GM11168 (cell line): ENCODE results near the gene ZNF283.
"Not testable (repeated sequence)": the region's sequence is repeated elsewhere in the genome, so short reads cannot be mapped to it uniquely, and the experiment has no call there.

Experiments
- in situ Hi-C: fragments of 300-500 bp; cut with MboI; formaldehyde crosslinking; loops from one replicate; pipeline ENCODE4 v1.12.0; 2022; ENCODE audit warnings: low sequenced_read_pairs; ENCODE audit not compliant: unreplicated experiment

The ZNF283 gene

GRCh38 chr19:43798546-43799409, 28.3 kb upstream of the ZNF283 start:
- in situ Hi-C loops: no loop called here

DNA sequence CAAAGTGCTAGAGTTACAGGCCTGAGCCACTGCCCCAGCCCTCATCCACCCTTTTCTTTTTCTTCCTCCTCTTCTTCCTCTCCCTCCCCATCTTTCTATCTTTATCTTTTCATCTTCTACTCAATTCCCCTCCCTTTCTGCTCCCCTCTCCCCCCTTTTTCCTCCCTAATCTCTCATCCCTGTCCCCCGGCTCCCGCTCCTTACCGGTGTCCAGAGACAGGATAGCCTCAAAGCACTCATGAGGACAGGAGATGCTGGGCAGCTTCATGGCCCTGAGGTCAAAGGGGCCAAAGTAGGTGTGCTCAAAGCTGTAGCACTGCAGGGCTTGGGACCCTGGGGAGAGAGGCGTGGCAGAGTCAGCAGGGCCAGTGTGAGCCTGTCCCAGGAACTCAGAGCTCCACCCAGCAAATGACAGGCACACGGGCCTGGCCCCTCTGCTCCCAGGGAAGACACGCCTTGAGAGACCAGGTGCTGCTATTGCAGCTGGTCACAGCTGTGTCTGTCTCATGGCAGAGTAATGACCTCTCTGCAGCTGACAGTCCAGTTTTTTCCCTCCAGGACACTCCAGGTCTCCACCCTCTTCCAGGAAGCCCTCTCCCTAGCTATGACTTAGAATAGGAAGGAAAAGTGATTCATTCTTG, 27.5 kb upstream of the ZNF283 start:
- in situ Hi-C loops: no loop called here

GRCh38 chr19:43802216-43802951, 24.7 kb upstream of the ZNF283 start, which contains the start of gene LYPD5:
Gene LYPD5, minus strand, starts transcription at chr19:43802447. Its CDS starts 67 bp downstream, at chr19:43802380.
- in situ Hi-C loops: no loop called here

GRCh38 chr19:43804432-43804831, 22.7 kb upstream of the ZNF283 start:
- in situ Hi-C loops: no loop called here

- in situ Hi-C loops: not testable (repeated sequence)
Measured at GRCh38 chr19:43806401-43806800, 20.7 kb upstream of the ZNF283 start.

DNA sequence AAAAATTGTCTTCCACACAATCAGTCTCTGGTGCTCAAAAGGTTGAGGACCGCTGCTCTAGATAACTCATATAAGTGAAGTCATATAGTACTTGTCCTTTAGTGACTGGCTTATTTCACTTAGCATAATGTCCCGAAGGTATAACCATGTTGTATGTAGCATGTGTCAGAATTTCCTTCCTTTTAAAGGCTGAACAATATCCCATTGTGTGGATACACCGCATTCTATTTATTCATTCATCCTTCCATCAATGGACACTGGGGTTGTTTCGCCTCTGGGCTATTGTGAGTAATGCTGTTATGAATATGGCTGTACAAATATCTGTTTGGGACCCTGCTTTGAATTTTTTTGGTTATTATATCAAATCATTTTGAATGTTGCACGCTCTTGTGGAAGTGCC, 20.3 kb upstream of the ZNF283 start:
- in situ Hi-C loops: no loop called here

GRCh38 chr19:43807651-43808050, 19.5 kb upstream of the ZNF283 start:
- in situ Hi-C loops: no loop called here

DNA sequence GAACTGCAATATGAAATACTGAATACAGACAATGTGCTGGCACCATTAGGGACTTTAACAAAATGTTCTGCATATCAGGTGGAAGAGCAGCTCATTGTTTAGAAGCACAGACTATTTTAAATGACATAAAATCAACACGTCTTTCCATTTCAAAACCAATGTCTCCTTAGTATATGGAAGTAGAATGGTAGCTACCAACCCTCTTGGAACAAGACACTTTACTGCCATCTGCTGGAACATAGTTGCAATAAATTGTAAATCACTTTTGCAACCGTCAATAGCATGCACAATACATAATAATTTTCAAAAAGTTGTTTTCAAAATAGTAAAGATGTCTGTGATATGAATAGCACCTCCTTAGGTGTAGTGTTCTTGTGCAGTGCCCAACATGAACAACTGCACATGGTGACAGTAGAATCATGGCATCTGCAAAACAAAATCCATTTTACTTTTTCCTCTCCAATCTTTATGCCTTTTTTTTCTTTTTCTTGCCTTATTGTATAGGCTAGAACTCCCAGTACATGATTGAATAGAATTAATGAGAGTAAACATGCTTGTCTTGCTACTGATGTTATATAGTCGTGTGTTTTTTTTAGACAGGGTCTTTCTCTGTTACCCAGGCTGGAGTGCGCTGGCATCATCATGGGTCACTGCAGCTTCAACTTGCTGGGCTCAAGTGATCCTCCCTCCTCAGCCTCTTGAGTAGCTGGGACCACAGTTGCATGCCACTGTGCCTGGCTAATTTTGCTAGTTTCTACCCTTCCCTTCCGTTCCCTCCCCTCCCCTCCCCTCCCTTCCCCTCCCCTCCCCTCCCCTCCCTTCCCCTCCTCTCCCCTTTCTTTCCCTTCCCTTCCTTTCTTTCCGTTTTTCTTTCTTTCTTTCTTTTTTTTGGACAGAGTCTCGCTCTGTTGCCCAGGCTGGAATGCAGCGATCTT, 17.1 kb upstream of the ZNF283 start:
- in situ Hi-C loops: no loop called here

- in situ Hi-C loops: no loop called here
Measured at GRCh38 chr19:43811837-43812236, 15.3 kb upstream of the ZNF283 start.

GRCh38 chr19:43812259-43812658, 14.9 kb upstream of the ZNF283 start:
- in situ Hi-C loops: no loop called here

DNA sequence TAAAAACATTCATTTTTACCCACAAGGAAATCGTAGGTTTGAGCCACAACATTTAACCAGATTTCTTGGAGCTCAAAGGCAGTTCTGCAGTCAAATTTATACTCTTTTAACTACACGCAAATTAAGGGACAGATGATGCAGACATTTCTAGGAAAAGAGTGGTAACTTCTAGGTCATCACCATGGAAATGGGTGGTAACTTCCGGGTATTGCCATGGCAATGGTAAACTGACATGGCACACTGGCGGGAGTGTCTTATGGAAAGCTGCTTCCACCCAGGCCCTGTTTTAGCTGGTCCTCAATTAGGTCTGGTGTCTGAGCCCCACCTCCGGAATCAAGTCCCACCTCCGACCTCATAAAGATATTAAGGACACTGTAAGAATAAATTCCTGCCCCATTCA, 14.4 kb upstream of the ZNF283 start:
- in situ Hi-C loops: no loop called here

DNA sequence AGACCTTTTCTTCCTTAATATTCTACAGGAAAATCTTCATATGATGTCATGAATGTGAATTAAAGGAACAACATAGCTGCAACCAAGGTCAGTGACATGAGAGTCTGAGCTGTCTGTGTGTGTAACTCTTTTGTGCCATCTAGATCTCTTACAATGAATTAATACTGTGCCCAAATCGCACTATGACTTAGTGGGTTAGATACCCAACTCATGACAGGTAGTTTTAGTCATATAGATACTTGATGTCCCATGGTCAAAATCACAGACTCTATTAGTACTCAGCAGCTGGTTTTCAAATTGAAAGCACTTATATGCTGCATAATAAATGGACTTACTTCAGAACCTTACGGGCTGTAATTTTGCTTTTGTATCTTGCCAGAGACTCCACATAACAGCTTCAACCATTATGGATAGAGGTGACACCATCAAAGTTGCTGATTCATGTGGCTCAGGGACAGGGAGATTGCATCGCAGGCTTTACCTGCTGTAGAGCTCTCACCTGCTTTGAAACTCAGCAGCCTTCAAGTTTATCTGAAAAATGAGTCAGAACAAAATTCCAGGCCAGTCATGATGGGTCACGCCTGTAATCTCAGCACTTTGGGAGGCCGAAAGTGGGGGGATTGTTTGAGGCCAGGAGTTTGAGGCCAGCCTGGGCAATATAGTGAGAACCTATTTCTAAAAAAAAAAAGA, 12.3 kb upstream of the ZNF283 start:
- in situ Hi-C loops: no loop called here

DNA sequence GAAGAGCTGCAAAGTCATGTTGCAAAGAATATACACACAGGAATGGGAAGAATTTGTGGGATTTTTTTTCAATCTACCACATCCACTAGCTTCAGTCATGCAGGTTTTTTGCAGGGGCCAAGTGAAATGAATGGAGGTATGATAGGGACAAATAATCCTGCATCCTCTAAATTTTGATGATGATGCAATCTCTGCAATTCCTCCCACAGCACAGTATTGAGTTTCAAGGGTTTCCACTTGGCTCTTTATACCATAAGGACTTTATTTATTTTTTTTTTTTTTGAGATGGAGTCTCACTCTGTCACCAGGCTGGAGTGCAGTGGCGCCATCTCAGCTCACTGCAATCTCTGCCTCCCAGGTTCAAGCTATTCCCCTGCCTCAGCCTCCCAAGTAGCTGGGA, 9.7 kb upstream of the ZNF283 start:
- in situ Hi-C loops: not testable (repeated sequence)

- in situ Hi-C loops: no loop called here
Measured at GRCh38 chr19:43818500-43818899, 8.6 kb upstream of the ZNF283 start.

- in situ Hi-C loops: no loop called here
Measured at GRCh38 chr19:43820098-43820883, 6.8 kb upstream of the ZNF283 start.

DNA sequence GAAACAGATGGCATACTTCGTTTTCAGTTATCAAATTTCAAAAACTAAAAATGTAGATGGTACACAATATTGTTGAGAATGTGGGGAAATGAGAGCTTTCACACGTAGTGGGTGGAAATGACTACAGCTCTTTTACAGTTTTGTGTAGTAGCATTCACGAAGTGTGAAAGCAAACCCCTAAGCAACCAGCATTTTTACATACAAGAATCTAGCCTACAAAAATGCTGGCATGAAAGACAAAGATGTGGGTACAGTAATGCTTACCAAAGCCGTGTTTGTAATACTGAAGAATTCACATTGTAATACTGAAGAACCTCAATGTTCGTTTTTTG, 6.3 kb upstream of the ZNF283 start:
- in situ Hi-C loops: no loop called here

DNA sequence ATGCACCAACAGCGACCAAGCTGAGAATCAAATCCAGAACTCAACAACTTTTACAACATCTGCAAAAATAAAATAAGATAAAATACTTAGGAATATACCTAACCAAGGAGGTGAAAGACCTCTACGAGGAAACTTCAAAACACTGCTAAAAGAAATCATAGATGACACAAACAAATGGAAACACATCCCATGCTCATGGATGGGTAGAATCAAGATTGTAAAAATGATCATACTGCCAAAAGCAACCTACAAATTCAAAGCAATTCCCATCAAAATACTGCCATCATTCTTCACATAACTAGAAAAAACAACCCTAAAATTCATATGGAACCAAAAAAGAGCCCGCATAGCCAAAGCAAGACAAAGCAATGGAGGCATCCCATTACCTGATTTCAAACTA, 3.3 kb upstream of the ZNF283 start:
- in situ Hi-C loops: not testable (repeated sequence)

DNA sequence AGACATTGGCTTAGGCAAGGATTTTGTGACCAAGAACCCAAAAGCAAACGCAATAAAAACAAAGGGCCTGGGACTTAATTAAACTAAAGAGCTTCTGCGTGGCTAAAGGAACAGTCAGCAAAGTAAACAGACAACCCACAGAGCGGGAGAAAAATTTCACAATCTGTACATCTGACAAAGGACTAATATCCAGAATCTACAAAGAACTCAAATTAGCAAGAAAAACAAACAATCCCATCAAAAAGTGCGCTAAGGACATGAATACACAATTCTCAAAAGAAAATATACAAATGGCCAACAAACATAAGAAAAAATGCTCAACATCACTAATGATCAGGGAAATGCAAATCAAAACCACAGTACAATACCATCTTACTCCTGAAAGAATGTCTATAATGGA, 2.5 kb upstream of the ZNF283 start:
- in situ Hi-C loops: not testable (repeated sequence)

- in situ Hi-C loops: no loop called here
Measured at GRCh38 chr19:43839139-43839538, 12.0 kb downstream of the ZNF283 start.
